ENCODE data around the gene KLHL10.

DNA sequence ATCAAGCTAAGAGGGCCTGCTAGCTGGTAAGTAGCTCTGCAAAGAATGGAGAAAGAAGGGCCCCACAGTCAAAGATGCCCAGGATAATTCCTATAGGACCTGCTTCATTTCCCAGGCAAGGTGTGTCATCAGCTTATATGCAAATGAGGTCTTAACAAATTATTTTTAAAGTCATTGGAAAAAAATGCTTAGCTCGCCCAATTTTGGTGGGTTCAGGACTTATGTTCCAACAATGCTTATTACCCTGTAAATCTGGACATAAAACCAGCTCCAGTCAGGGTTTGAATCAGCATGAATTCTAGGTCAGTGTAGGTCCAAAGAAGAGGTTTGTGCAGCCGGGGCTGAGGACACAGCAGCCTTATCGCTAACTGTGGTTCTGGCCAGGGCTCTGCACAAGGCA is 55.8 kb downstream of the KLHL10 start:
- TF ChIP-seq ZBED1 (IDR thresholded peaks at IDR 0.05) (no peak), FOXJ3 (CRISPR knock-in tag; IDR thresholded peaks at IDR 0.05) (no peak), JUNB (CRISPR knock-in tag; conservative IDR thresholded peaks at IDR 0.05) (no peak)
- TF ChIP-seq, protein P1, sequence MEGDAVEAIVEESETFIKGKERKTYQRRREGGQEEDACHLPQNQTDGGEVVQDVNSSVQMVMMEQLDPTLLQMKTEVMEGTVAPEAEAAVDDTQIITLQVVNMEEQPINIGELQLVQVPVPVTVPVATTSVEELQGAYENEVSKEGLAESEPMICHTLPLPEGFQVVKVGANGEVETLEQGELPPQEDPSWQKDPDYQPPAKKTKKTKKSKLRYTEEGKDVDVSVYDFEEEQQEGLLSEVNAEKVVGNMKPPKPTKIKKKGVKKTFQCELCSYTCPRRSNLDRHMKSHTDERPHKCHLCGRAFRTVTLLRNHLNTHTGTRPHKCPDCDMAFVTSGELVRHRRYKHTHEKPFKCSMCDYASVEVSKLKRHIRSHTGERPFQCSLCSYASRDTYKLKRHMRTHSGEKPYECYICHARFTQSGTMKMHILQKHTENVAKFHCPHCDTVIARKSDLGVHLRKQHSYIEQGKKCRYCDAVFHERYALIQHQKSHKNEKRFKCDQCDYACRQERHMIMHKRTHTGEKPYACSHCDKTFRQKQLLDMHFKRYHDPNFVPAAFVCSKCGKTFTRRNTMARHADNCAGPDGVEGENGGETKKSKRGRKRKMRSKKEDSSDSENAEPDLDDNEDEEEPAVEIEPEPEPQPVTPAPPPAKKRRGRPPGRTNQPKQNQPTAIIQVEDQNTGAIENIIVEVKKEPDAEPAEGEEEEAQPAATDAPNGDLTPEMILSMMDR (IDR thresholded peaks at IDR 0.05 in 2 of 3, conservative IDR thresholded peaks at IDR 0.05 in 1 of 3; ENCODE audit: insufficient read depth in 2 of 3, low read depth in 1 of 3, low read length in 3 of 3), result no peak

Data from K562 (cell line).